ENCODE data around the gene SERPINA4. TPM values are rescaled to one million over a fixed set of nuclear protein-coding genes. Genes with fewer than 3 reads are reported as not detected.
"Not testable (repeated sequence)": the region's sequence is repeated elsewhere in the genome, so short reads cannot be mapped to it uniquely, and the experiment has no call there.

Gene SERPINA4
- total RNA-seq, 1 donor from 2014 or later, result not detected

GRCh38 chr14:94575730-94576585 lies 14.7 kb downstream of the SERPINA4 start:
- no peaks in the 10 kb centered on the region for H3K4me1 ChIP-seq
- H3K9me3 ChIP-seq (ENCODE audit: low read depth), result no peaks in the 10 kb centered on the region
- H3K4me3 Mint-ChIP-seq, result no peak overlapping the region
- no peaks in the 10 kb centered on the region for H4K20me1 ChIP-seq (ENCODE audit: low read depth)
- no peaks in the 10 kb centered on the region for H3K36me3 Mint-ChIP-seq
- peaks cover 20% of the 10 kb centered on the region for H3K4me1 Mint-ChIP-seq
- H3K4me2 ChIP-seq, result no peak overlapping the region
- H3K9ac ChIP-seq, result no peak overlapping the region
- H2AFZ ChIP-seq (replicated peaks), result no peak overlapping the region
- TF ChIP-seq CTCF (IDR thresholded peaks at IDR 0.05) (no peak), EZH2phosphoT487 (IDR thresholded peaks at IDR 0.05) (no peak), EZH2 (IDR thresholded peaks at IDR 0.05) (no peak)
- H3K36me3 ChIP-seq, result no peaks in the 10 kb centered on the region
- no peak for DNase-seq (ENCODE audit: low spot score)
- no peaks in the 10 kb centered on the region for H3K79me2 ChIP-seq (ENCODE audit: low read depth)
- H3F3A ChIP-seq (ENCODE audit: low read depth), result no peaks in the 10 kb centered on the region
- H3K27ac ChIP-seq, result no peak overlapping the region
- H3K4me3 ChIP-seq, result no peak overlapping the region
- peaks cover 5% of the 10 kb centered on the region for H3K27me3 Mint-ChIP-seq (ENCODE audit: insufficient read depth, low read depth)
- H3K27me3 ChIP-seq, result no peaks in the 10 kb centered on the region
- no peaks in the 10 kb centered on the region for H3K9me3 Mint-ChIP-seq
- H3K27ac Mint-ChIP-seq, result no peak overlapping the region

- not testable (repeated sequence) for H3F3A ChIP-seq (ENCODE audit: low read depth); H3K27me3 Mint-ChIP-seq (ENCODE audit: insufficient read depth, low read depth); H3K4me3 Mint-ChIP-seq; H3K36me3 Mint-ChIP-seq; H3K9me3 Mint-ChIP-seq; H3K9ac ChIP-seq; H3K27me3 ChIP-seq; H3K4me3 ChIP-seq; DNase-seq (ENCODE audit: low spot score); H4K20me1 ChIP-seq (ENCODE audit: low read depth); H3K27ac Mint-ChIP-seq; H3K4me2 ChIP-seq; H3K4me1 ChIP-seq; H2AFZ ChIP-seq (replicated peaks); H3K36me3 ChIP-seq; H3K9me3 ChIP-seq (ENCODE audit: low read depth); H3K27ac ChIP-seq; H3K79me2 ChIP-seq (ENCODE audit: low read depth)
- H3K4me1 Mint-ChIP-seq, result peaks cover 18% of the 10 kb centered on the region
Observed at GRCh38 chr14:94577472-94577871, 16.2 kb downstream of the SERPINA4 start.

GRCh38 chr14:94578712-94579111 lies 17.5 kb downstream of the SERPINA4 start:
- H3K4me3 Mint-ChIP-seq, result no peak overlapping the region
- no peaks in the 10 kb centered on the region for H3K9me3 ChIP-seq (ENCODE audit: low read depth)
- no peak overlapping the region for H3K27ac Mint-ChIP-seq
- TF ChIP-seq CTCF (IDR thresholded peaks at IDR 0.05), result no peak
- no peak for TF ChIP-seq EZH2 (IDR thresholded peaks at IDR 0.05)
- no peak for TF ChIP-seq EZH2phosphoT487 (IDR thresholded peaks at IDR 0.05)
- no peaks in the 10 kb centered on the region for H3F3A ChIP-seq (ENCODE audit: low read depth)
- H4K20me1 ChIP-seq (ENCODE audit: low read depth), result no peaks in the 10 kb centered on the region
- no peaks in the 10 kb centered on the region for H3K27me3 ChIP-seq
- H3K4me2 ChIP-seq, result no peak overlapping the region
- no peaks in the 10 kb centered on the region for H3K4me1 ChIP-seq
- no peak overlapping the region for H3K4me3 ChIP-seq
- no peaks in the 10 kb centered on the region for H3K36me3 ChIP-seq
- H3K27me3 Mint-ChIP-seq (ENCODE audit: insufficient read depth, low read depth), result peaks cover 1% of the 10 kb centered on the region
- H3K4me1 Mint-ChIP-seq, result peaks cover 6% of the 10 kb centered on the region
- no peaks in the 10 kb centered on the region for H3K9me3 Mint-ChIP-seq
- no peaks in the 10 kb centered on the region for H3K36me3 Mint-ChIP-seq
- no peaks in the 10 kb centered on the region for H3K79me2 ChIP-seq (ENCODE audit: low read depth)
- H3K9ac ChIP-seq, result no peak overlapping the region
- no peak overlapping the region for H2AFZ ChIP-seq (replicated peaks)
- no peak for DNase-seq (ENCODE audit: low spot score)
- no peak overlapping the region for H3K27ac ChIP-seq

All from neural progenitor cell (in vitro differentiated cells).